NCI-H1694 (cell line): Measurements from ENCODE around the gene CD300LD.
A peak's percentile ranks its signal among the peaks of the same experiment; 100 is the strongest.
"Not testable (repeated sequence)": the region's sequence is repeated elsewhere in the genome, so short reads cannot be mapped to it uniquely, and the experiment has no call there.

ENCODE experiments used
- DNase-seq: peaks from one replicate; lab custom pipeline; 2025; lab: John Stamatoyannopoulos, UW

CD300LD gene

DNA sequence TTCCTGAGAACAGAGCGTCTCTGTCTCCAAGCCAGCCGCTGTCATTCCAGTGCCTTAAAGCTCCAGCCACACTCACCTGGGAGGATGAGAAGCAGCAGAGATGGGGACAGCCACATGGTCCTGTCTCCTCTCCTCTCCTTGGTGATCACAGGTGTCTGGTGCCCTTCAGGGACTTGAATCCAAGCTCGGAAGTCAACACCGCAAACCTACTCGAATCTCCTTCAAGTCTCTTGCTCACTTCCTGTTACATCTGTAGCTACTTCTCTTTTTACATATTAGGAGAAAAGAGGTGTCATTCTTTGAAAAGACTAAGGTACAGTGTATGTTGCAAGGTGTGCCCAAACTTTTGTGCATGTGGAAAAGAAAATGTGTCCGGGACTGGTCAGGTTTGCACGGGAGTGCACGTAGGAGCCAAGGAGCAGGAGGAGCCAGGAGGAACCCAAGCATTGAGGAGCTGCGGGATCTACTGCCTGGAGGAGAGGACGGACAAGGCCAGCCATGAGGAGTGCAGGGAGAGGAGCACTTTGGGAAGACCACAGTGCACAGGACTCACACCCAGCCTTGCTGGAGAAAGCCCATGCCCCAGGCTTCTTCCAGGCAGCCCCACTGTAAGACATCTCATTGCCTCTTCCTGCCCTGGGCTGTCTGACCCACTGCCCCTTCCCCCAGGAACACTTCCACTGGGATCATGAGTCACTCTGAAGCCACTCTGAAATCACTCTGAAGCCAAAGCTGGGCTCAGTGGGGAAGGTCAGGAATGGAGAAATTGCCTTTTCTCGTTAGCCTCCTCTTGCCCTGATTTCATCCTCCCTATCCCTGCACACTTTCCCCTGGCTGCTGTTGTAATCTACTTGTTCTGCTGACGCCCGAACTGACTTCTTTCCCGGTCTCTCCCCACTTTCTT, at the start of gene CD300LD:
Gene CD300LD, minus strand, starts transcription at position 197 of the 904 bp plus-strand sequence. Its CDS starts 81 bp downstream, at position 116.
- DNase-seq: no peak

- DNase-seq: no peak
These were observed 49.3 kb upstream of the CD300LD start for GRCh38 chr17:74641224-74641957.

GRCh38 chr17:74639704-74640151, 47.6 kb upstream of the CD300LD start:
- no peak for DNase-seq

DNA sequence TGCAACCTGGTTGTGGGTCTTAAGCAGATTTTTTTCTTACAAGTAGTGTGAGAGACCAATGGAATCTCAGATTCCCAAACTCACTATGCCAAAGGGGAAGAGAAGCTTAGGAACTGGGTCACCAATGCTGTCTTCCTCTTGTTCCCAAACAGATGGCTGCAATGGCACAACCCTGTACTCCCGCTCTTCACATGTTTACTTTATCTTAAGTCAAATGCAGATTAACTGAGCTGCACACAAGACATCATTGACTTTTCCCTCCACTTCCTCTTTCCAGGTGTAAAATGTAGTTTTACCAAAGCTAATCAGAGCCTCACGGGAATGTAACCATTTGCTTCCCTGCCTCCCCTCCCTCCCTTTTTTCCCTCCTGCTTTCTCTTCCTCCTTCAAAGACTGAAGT, 45.8 kb upstream of the CD300LD start:
- DNase-seq: no peak

DNA sequence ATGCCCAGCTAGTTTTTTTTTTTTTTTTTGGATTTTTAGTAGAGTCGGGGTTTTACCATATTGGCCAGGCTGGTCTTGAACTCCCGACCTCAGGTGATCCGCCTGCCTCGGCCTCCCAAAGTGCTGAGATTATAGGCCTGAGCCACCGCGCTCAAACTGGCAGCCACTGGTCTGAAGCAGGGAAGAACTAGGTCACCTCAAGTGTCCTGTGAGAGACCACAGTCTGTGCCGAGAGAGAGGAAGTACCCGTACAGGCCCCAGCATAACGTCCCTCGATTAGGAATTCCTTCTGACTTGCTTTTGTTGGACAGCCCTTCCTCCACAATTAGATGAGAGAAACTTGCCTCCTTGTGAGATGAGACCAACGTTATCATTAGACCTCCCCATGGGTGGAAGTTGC, 45.2 kb upstream of the CD300LD start:
- no peak for DNase-seq

- DNase-seq: not testable (repeated sequence)
These were observed 44.5 kb upstream of the CD300LD start for GRCh38 chr17:74636541-74637085.

DNA sequence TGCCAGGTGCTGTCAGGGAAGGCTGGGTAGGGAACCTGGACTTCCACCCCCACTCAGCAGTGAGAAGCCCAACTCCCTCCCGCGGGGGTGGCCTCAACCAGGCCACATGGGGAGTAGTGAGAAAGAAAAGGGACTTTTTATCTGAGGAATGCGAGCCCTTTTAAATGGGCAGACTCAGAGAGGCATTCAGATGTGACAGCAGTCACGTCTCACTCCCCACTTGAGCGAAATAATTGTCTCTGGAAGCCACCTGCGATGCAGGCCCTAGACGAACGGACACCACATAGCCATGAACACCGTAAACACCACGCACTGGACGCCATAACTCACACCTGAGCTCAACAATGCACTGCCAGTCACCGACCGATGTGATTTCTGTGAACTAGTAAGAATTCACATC, 43.3 kb upstream of the CD300LD start:
- DNase-seq: no peak

DNA sequence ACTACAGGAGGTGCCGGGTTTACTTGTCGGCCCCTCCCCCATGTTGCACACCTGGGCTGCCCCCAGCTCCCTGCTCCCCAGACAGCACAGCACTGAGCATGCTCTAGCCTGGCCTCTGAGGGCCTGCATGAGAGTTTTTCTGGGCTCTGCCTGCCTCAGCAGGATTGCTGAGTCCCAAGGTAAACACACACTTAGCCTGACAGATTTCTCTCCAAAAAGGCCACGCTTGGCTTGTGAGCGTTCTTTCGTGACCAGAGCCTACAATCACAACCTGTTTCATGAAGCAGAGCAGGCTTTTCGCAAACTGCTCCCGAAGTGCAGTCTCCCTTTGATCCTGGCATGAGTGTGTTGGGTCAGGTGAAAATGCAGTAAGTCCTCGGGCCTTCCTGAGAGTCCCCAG, 41.2 kb upstream of the CD300LD start:
- DNase-seq: no peak

GRCh38 chr17:74632617-74633016, 40.5 kb upstream of the CD300LD start:
- DNase-seq: no peak

- DNase-seq: no peak
These were observed 39.7 kb upstream of the CD300LD start for GRCh38 chr17:74631468-74632450.

GRCh38 chr17:74630251-74630650, 38.2 kb upstream of the CD300LD start:
- not testable (repeated sequence) for DNase-seq

GRCh38 chr17:74625661-74626060, 33.6 kb upstream of the CD300LD start:
- no peak for DNase-seq

GRCh38 chr17:74624131-74624530, 32.0 kb upstream of the CD300LD start:
- DNase-seq: no peak

- no peak for DNase-seq
These were observed 31.6 kb upstream of the CD300LD start, which contains the start of gene CD300E for GRCh38 chr17:74623693-74624093. Gene CD300E (minus strand): TSS chr17:74623738. CDS start chr17:74623621, 117 bp downstream.

DNA sequence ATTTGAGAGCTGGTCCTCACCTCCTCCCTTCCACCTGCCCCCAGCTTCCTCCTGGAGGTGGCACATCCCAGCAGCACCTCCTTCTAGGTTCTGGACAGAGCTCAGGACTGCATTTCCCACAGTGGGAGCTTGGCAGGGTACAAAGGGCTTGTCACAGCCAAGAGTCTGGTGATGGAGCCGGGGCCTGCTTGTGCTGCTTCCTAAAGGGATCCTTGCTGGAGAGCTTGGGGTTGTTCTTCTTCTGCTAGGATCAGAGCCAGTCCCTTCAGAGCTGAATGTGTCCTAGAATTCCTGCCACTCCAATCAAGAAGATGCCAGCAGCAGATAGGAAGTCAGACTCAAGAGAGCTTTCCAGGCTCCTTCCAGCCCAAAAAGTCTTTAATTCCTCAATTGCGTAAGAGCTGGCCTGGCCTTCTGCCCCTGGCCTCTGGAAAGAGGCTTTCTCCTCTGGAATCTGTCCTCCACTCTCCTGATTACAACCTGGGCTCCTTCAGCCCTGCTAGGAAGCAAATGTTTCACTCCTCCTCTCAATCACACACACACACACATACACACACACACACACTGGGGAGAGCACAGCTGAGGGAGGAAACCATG, 27.1 kb upstream of the CD300LD start:
- no peak for DNase-seq

GRCh38 chr17:74618451-74618850, 26.4 kb upstream of the CD300LD start:
- DNase-seq: peak; percentile 32

- DNase-seq: no peak
These were observed 24.6 kb upstream of the CD300LD start for GRCh38 chr17:74616696-74617095.

GRCh38 chr17:74612046-74612445, 20.0 kb upstream of the CD300LD start:
- DNase-seq: no peak

DNA sequence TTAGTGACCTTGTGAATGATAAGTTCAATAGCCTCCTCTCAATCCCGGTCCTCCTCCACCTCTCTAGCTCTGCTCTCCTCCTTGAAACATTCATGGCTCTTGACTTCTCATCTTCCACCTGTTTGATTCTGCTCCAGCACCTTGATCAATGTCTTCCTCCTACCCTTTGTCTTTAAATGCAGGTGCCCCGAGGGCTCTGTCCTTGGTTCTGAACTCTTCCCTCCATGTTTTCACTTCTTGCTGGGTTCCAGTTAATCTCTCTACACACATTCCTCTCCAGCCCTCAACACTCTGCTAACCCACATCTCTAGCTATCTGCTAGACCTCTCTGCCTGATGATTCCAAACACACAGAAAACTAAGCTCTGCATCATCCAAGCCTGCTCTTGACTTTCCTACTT, 18.0 kb upstream of the CD300LD start:
- no peak for DNase-seq

DNA sequence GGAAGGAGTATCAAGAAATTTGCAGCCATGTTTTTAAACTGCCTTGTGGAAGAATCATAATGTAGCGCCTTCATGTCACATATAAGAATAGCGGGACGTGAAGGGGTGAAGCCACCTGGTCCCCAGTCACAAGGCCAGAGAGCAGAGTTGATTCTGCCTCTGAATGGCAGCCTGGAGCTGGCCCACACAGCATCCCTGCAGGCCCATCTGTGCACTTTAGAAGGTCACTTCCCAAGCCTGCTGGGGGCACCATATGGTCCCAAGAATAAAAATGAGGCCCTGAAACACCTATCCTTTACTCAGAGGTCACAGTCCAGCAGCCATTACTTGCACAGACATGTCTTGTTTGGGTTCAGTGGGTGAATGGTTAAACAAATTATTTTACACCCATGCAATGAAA, 16.4 kb upstream of the CD300LD start:
- no peak for DNase-seq

DNA sequence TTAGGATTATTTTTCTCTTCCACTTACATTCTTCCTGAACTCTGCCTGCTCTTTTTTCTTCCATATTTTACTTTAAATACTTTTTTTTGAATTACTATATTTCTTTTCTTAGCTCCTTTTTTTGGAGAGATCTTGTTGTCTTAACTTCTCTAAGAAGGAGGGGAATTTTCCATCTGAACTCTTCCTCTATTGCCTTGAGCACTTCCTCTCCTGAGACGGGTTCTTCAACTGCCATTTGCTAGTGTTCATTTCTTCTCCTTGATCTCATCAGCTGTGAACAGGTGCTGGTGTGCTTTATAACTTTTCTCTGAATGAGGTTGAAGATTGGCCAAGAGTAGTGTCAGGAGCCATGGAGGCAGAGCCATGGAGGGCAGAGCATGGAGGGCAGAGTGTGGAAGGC, 15.1 kb upstream of the CD300LD start:
- no peak for DNase-seq
